Measurements from ENCODE around the gene HOXA11. TPM values are rescaled to one million over a fixed set of nuclear protein-coding genes. Genes with fewer than 3 reads are reported as not detected.
A peak's percentile ranks its signal among the peaks of the same experiment; 100 is the strongest.

Gene HOXA11
- total RNA-seq, 1 experiment from 2014 or later: 26.6 TPM

- intact Hi-C loops (cut with micrococcal nuclease): loop anchor here (2.0 to 5.0 kb wide), 5 partner anchors 493 to 1268 kb away; no protein-coding TSS in a partner anchor
- Histone ChIP-seq H3K9me3 (ENCODE audit: low read length) (no peaks in the 10 kb centered on the region), H4K20me1 (ENCODE audit: low read length) (peaks cover 20% of the 10 kb centered on the region), H3K27me3 (ENCODE audit: low read length) (no peaks in the 10 kb centered on the region), H3K36me3 (ENCODE audit: low read depth, low read length) (peaks cover 23% of the 10 kb centered on the region), H2AFZ (ENCODE audit: low read length) (peak overlapping the region; percentile 91), H3K79me2 (ENCODE audit: low read length) (peaks cover 39% of the 10 kb centered on the region), H3K9me2 (replicated peaks; ENCODE audit: low read length) (no peaks in the 10 kb centered on the region), H3K4me1 (ENCODE audit: insufficient read depth, low read length) (peaks cover 20% of the 10 kb centered on the region), H3F3A (ENCODE audit: low read length, unreplicated experiment) (peaks cover 5% of the 10 kb centered on the region), H3K4me3 (ENCODE audit: low read length) (peak overlapping the region; percentile 84), H3K4me2 (ENCODE audit: low read length) (peak overlapping the region; percentile 93), H3K9ac (ENCODE audit: low read length) (peak overlapping the region; percentile 84), H3K27ac (ENCODE audit: low read length) (peak overlapping the region; percentile 97)
- DNase-seq (peak; percentile 28), ATAC-seq (peak; percentile 3)
- TF ChIP-seq EZH2 (IDR thresholded peaks at IDR 0.05; ENCODE audit: low read length, unreplicated experiment) (no peak), CTCF (conservative IDR thresholded peaks at IDR 0.05; ENCODE audit: low read depth, low read length) (no peak), EZH2phosphoT487 (IDR thresholded peaks at IDR 0.05; ENCODE audit: borderline replicate concordance, low read length) (no peak)
- BruUV-seq (replicated peaks): no TSS peak
- CTCF ChIA-PET: interaction anchor here (0.6 to 2.4 kb wide), 6 partner anchors 10 to 791 kb away, joined by 3 to 26 read pairs (median 12); no protein-coding TSS in a partner anchor
- POLR2A ChIA-PET (ENCODE audit: unreplicated experiment): no interaction called here
Measured at GRCh38 chr7:27160145-27160545, 24.9 kb downstream of the HOXA11 start.

GRCh38 chr7:27159266-27160144, 25.5 kb downstream of the HOXA11 start:
- peak overlapping the region; percentile 84 for H3K4me3 ChIP-seq (ENCODE audit: low read length)
- peak overlapping the region; percentile 84 for H3K9ac ChIP-seq (ENCODE audit: low read length)
- DNase-seq (peak; percentile 52), ATAC-seq (peak; percentile 3)
- H3K36me3 ChIP-seq (ENCODE audit: low read depth, low read length): peaks cover 20% of the 10 kb centered on the region
- no peaks in the 10 kb centered on the region for H3K9me2 ChIP-seq (replicated peaks; ENCODE audit: low read length)
- POLR2A ChIA-PET (ENCODE audit: unreplicated experiment): no interaction called here
- H4K20me1 ChIP-seq (ENCODE audit: low read length): peaks cover 20% of the 10 kb centered on the region
- H3K27me3 ChIP-seq (ENCODE audit: low read length): no peaks in the 10 kb centered on the region
- H3K4me2 ChIP-seq (ENCODE audit: low read length): peak overlapping the region; percentile 93
- H3K4me1 ChIP-seq (ENCODE audit: insufficient read depth, low read length): peaks cover 20% of the 10 kb centered on the region
- CTCF ChIA-PET: interaction anchor here (0.6 to 1.2 kb wide), 2 partner anchors 16 to 304 kb away, joined by 6 read pairs; no protein-coding TSS in a partner anchor
- H3K9me3 ChIP-seq (ENCODE audit: low read length): no peaks in the 10 kb centered on the region
- TF ChIP-seq CTCF (conservative IDR thresholded peaks at IDR 0.05; ENCODE audit: low read depth, low read length) (no peak), EZH2phosphoT487 (IDR thresholded peaks at IDR 0.05; ENCODE audit: borderline replicate concordance, low read length) (no peak), EZH2 (IDR thresholded peaks at IDR 0.05; ENCODE audit: low read length, unreplicated experiment) (no peak)
- peaks cover 5% of the 10 kb centered on the region for H3F3A ChIP-seq (ENCODE audit: low read length, unreplicated experiment)
- peak overlapping the region; percentile 91 for H2AFZ ChIP-seq (ENCODE audit: low read length)
- peaks cover 33% of the 10 kb centered on the region for H3K79me2 ChIP-seq (ENCODE audit: low read length)
- intact Hi-C loops (cut with micrococcal nuclease): loop anchor here (2.0 to 5.0 kb wide), 6 partner anchors 61 to 1267 kb away; no protein-coding TSS in a partner anchor
- BruUV-seq (replicated peaks): no TSS peak
- peak overlapping the region; percentile 97 for H3K27ac ChIP-seq (ENCODE audit: low read length)

Data from PC-3 (cell line).